Subcutaneous adipose tissue (tissue), 4 donors: ENCODE measurements around the gene INPP5A. TPM values are rescaled to one million over a fixed set of nuclear protein-coding genes. Genes with fewer than 3 reads are reported as not detected.

Source experiments
- CTCF ChIP-seq: fragments of 450-650 bp; IDR thresholded peaks from one replicate; pipeline ENCODE4 v1.5.1; 2016; ENCODE audit warnings: low read depth, mild to moderate bottlenecking, control low read depth, antibody characterized with exemption, moderate library complexity
- total RNA-seq, 4 donors: library from RNA; depleted of rRNA; stranded (reverse); fragments of >200 nt; gene quantifications; one replicate each; pipeline ENCODE4 v1.1.0, GENCODE V29; 2016

The INPP5A gene
- total RNA-seq, 4 donors from 2014 or later = 23.1 to 34.1 (median 31.6) TPM

GRCh38 chr10:132802694-132803320 is 265.2 kb downstream of the INPP5A start:
- TF ChIP-seq CTCF = no peak

DNA sequence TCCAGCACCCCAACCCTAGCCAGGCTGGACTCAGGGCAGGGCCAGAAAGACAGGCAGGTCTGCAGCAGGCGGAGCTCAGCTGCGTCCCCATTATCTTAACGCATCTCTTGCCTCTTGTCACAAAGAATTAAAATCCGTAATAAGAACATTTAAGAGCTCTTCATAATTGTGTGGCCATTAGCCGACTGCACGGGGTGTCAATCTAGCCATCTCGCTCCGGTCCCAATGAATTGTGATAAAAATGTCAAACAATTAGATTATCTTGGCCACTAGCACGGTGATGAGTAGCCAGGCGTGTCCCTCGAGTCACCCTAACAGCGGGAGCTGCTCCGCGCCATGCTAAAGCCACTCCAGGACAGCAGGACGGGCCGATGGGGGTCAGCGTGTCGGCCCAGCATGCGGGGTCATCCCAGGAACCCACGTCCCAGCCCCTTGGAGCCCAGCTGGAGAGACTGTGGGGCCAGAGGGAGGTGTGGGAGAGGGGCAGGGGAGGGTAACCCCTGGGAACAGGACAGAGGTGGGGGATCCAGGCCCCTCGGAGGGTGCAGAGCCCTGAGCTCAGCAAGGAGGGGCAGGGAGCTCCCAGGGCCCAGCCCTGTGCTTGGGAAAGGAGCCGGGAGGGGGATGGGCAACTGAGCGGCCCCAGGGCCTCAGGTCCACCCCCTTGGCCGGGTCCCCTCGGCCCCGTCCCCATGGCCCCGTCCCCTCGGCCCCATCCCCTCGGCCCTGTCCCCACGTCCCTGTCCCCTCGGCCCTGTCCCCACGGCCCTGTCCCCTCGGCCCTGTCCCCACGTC is 266.0 kb downstream of the INPP5A start:
- no peak for TF ChIP-seq CTCF

GRCh38 chr10:132804287-132804686 is 266.7 kb downstream of the INPP5A start:
- TF ChIP-seq CTCF = no peak

- TF ChIP-seq CTCF = no peak
Measured at GRCh38 chr10:132804785-132805426, 267.3 kb downstream of the INPP5A start.

DNA sequence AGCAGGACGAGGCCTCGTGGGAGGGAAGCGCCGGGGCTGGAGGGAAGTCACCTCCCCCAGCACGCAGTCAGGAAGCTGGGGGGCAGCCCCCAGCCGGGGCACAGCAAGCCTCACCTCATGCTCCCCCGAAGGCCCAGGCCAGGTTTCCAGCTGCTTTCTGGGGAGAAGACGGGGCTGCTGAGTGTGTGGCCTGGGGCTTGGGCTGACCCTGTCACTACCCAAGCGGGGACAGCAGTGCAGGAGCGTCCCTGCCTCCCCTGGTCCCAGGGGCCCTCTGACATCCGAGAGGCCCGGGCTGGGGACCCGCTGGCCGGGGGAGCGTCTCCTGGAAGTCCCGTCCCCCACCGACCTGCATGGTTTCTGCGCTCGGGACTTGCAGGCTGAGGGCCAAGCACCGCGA is 268.0 kb downstream of the INPP5A start:
- no peak for TF ChIP-seq CTCF

DNA sequence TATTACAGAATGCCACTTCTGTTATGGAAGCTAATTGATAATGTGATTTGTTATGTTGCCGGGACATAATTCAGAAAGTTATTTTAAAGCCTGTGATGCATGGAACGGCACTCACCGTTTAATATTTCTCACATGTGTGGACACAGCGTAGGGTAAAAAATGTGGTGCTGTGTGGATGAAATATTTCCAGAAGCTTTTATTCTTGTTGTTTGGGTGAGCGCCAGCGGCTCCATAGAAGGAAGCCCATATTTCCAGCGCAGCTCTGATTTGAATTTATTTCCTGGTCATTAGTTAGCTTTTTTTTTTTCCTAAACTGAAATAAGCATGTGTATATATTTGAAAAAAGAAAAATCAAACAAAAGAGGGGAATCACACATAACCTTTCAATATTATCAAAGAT is 268.5 kb downstream of the INPP5A start:
- TF ChIP-seq CTCF = no peak

DNA sequence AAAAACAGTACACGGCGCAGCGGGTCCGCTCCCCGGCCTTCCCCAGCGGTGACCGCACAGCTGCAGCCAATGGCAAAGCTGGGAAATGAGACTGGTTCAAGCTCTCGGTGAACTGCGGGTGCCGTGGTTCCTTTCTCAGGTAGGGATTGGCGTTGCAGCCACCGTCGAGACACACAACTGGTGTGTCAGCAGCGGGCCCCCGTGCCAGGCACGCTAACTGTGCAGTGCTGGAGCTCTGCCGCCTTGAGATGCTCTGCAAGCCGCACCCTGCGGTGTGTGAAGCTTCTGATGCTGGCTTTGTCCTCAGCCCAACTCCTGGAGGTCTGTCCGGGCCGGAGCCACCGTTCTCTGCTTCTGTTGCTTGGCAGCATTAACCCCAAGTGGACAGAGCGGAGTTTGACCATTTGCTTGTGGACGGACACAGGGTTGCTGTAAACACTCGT is 269.0 kb downstream of the INPP5A start:
- TF ChIP-seq CTCF = no peak
